Thyroid gland (tissue), 4 donors: ENCODE measurements around the gene BLM. TPM values are rescaled to one million over a fixed set of nuclear protein-coding genes. Genes with fewer than 3 reads are reported as not detected.

Experiments used
- DNase-seq, 2 donors: peaks; one replicate each; pipeline ENCODE4 v3.0.0-alpha.2; 2019
- H3K27ac ChIP-seq, 3 donors: fragments of 200-600 bp; sonication (generic); 1 replicate in 2 of 3; 2 replicates in 1 of 3; pipeline ENCODE4 v1.5.1; 2016 to 2019; ENCODE audit warnings: mild to moderate bottlenecking in 1 of 3, moderate library complexity in 1 of 3
- H3K27me3 ChIP-seq: fragments of 200-600 bp; sonication (generic); one replicate; pipeline ENCODE4 v1.5.1; 2019
- H3K36me3 ChIP-seq, 2 donors: fragments of 200-600 bp; sonication (generic); one replicate each; pipeline ENCODE4 v1.5.1; 2016 to 2019
- H3K4me1 ChIP-seq, 2 donors: fragments of 200-600 bp; sonication (generic); one replicate each; pipeline ENCODE4 v1.5.1; 2017 to 2019
- H3K4me3 ChIP-seq, 3 donors: fragments of 200-600 bp; sonication (generic); replicated peaks in 1 of 3; 1 replicate in 2 of 3; 2 replicates in 1 of 3; pipeline ENCODE4 v1.5.1; 2016; ENCODE audit warnings: mild to moderate bottlenecking in 1 of 3
- H3K9me3 ChIP-seq: fragments of 200-600 bp; sonication (generic); one replicate; pipeline ENCODE4 v1.5.1; 2017
- CTCF ChIP-seq, 6 experiments: fragments of 200-600 bp in 3 of 6; fragments of 450-650 bp in 3 of 6; sonication (generic) in 3 of 6; IDR thresholded peaks; one replicate each; pipeline ENCODE4 v1.5.1; 2016 to 2019; ENCODE audit warnings: antibody characterized with exemption in 6 of 6, mild to moderate bottlenecking in 2 of 6, inconsistent platforms in 1 of 6, moderate library complexity in 1 of 6
- POLR2A ChIP-seq, 2 donors: fragments of 450-650 bp; IDR thresholded peaks; one replicate each; pipeline ENCODE4 v1.6.1; 2017; ENCODE audit warnings: antibody characterized with exemption in 2 of 2, mild to moderate bottlenecking in 2 of 2, moderate library complexity in 1 of 2
- WGBS, 2 donors: methylation state at CpG; one replicate each; pipeline ENCODE4 v1.1.5; 2017; 5-methylcytosine and 5-hydroxymethylcytosine counted together
- intact Hi-C: fragments of 100-400 bp; cut with DNase I; formaldehyde crosslinking; loops from one replicate; pipeline ENCODE4 v1.15.1; 2023
- total RNA-seq, 4 donors: library from RNA; depleted of rRNA; stranded (reverse); fragments of >200 nt; gene quantifications; one replicate each; pipeline ENCODE4 v1.2.3, GENCODE V29; 2016

BLM gene
- total RNA-seq, 4 donors from 2014 or later, result 0.67 to 1.3 (median 1.2) TPM

DNA sequence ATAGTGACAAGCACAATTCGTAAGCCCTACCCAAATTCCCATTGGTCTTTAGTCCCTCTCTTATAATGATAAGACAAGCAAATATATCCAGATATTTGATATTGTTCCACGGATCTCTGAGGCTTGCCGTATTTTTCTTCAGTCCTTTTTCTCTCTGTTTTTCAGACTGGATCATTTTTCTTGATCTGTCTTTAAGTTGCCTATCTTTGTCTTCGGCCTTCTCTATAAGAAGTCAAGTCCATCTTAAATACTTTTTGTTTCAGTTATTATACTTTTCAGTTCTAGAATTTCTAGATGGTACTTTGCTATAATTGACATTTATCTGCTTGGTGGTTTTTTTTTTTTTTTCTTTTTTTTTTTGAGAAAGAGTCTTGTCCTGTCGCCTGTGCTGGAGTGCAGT is 13.7 kb upstream of the BLM start:
- WGBS, 2 donors, result 92 to 93% methylated on average over 5 of the region's 5 CpGs
- DNase-seq, result no peak
- intact Hi-C loops, result no loop called here
- TF ChIP-seq CTCF (IDR thresholded peaks at IDR 0.05), result no peak
- no peak for TF ChIP-seq POLR2A (IDR thresholded peaks at IDR 0.05)
- Histone ChIP-seq H3K9me3 (no peaks in the 10 kb centered on the region), H3K4me1 (peaks cover 0 to 11% of the 10 kb centered on the region in 2 donors), H3K36me3 (no peaks in the 10 kb centered on the region), H3K27me3 (no peaks in the 10 kb centered on the region), H3K27ac (no peak overlapping the region), H3K4me3 (no peak overlapping the region)

GRCh38 chr15:90705212-90705611 is 11.9 kb upstream of the BLM start:
- H3K4me1 ChIP-seq, result peaks cover 1 to 6% of the 10 kb centered on the region in 2 donors
- H3K36me3 ChIP-seq, result no peaks in the 10 kb centered on the region
- no peaks in the 10 kb centered on the region for H3K9me3 ChIP-seq
- H3K27ac ChIP-seq, result no peak overlapping the region
- WGBS, 2 donors, result 96 to 100% methylated on average over 4 of the region's 4 CpGs
- no peaks in the 10 kb centered on the region for H3K27me3 ChIP-seq
- TF ChIP-seq POLR2A (IDR thresholded peaks at IDR 0.05) (no peak), CTCF (IDR thresholded peaks at IDR 0.05) (no peak)
- DNase-seq, result no peak
- H3K4me3 ChIP-seq, result no peak overlapping the region
- intact Hi-C loops, result no loop called here

DNA sequence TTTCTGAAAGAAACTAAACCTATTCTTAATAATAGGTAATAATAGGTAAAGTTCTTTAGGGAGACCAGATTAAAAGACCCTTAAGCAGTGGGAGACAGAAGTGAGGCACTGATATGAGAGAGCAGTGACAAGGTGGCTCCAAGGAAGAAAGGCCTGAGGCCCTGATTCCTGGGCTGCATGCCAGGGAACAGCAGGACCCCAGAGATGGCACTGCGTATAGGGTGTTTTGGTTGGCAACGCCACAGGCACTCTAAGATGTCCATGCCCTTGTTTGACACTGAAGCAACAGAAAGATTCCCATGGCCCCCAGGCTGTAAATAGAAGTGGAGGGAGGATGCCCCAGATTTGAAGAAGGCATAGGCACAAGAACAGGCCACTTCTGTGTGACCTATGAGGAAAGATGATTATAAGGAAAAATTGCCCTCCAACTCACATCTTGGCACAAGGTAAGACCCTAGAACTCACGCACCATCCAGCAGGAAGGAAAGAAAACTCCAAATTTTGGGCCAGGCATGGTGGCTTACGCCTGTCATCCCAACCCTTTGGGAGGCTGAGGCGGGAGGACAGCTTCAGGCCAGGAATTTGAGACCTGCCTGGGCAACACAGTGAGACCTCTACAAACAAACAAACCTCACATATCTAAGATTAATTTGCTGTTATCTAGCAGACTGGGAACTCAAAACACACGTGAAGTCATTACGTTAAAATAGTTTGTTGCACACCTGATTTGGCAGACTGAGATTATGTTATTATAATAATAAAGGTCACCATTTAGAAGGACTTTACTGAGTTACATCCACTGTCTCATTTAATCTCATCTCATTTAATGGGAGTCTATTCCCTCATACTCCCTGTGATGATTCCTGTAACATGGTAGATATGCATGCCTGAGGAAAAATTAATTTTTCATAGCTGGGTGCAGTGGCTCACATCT is 10.5 kb upstream of the BLM start:
- TF ChIP-seq POLR2A (IDR thresholded peaks at IDR 0.05), result no peak
- no peak for TF ChIP-seq CTCF (IDR thresholded peaks at IDR 0.05)
- WGBS, 2 donors, result 89 to 95% methylated on average over 7 of the region's 7 CpGs
- DNase-seq, result no peak
- Histone ChIP-seq H3K4me1 (peaks cover 3 to 10% of the 10 kb centered on the region in 2 donors), H3K4me3 (no peak overlapping the region), H3K9me3 (no peaks in the 10 kb centered on the region), H3K27me3 (no peaks in the 10 kb centered on the region), H3K27ac (no peak overlapping the region), H3K36me3 (no peaks in the 10 kb centered on the region)
- intact Hi-C loops, result no loop called here

DNA sequence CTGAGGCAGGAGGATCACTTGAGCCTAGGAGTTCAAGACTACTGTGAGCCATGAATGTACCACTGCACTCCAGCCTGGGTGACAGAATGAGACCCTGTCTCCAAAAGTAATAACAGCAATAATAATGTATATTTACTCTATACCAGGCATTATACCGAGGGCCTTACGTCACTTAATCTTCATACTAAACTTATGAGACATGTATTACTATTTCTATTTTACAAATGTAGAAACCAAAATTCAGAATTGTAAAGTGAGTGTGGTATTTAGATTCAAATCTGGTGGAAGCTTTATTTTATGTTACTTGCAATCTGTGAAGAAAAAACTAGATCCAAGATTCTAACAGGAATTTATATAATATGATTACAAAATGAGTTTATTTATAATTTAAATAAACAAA is 9.7 kb upstream of the BLM start:
- Histone ChIP-seq H3K4me3 (no peak overlapping the region), H3K36me3 (no peaks in the 10 kb centered on the region), H3K9me3 (no peaks in the 10 kb centered on the region), H3K27me3 (no peaks in the 10 kb centered on the region), H3K27ac (no peak overlapping the region), H3K4me1 (peaks cover 3 to 10% of the 10 kb centered on the region in 2 donors)
- TF ChIP-seq POLR2A (IDR thresholded peaks at IDR 0.05), result no peak
- no peak for TF ChIP-seq CTCF (IDR thresholded peaks at IDR 0.05)
- intact Hi-C loops, result no loop called here
- no peak for DNase-seq
- 93 to 96% methylated on average over 2 of the region's 2 CpGs for WGBS, 2 donors

GRCh38 chr15:90708516-90708915 is 8.6 kb upstream of the BLM start:
- intact Hi-C loops, result no loop called here
- Histone ChIP-seq H3K9me3 (no peaks in the 10 kb centered on the region), H3K4me3 (no peak overlapping the region), H3K36me3 (no peaks in the 10 kb centered on the region), H3K27ac (no peak overlapping the region), H3K27me3 (no peaks in the 10 kb centered on the region), H3K4me1 (peaks cover 3 to 10% of the 10 kb centered on the region in 2 donors)
- 73 to 79% methylated on average over 1 of the region's 1 CpG for WGBS, 2 donors
- no peak for TF ChIP-seq POLR2A (IDR thresholded peaks at IDR 0.05)
- DNase-seq, result no peak
